GM19099 (cell line): ENCODE data around the gene TSNAXIP1.

Experiments
- POLR2A ChIP-seq: IDR thresholded peaks from 3 replicates; pipeline ENCODE4 v1.6.1; 2011; ENCODE audit warnings: low read depth; ENCODE audit not compliant: insufficient read length; ENCODE audit errors: extremely low read depth

TSNAXIP1 gene

DNA sequence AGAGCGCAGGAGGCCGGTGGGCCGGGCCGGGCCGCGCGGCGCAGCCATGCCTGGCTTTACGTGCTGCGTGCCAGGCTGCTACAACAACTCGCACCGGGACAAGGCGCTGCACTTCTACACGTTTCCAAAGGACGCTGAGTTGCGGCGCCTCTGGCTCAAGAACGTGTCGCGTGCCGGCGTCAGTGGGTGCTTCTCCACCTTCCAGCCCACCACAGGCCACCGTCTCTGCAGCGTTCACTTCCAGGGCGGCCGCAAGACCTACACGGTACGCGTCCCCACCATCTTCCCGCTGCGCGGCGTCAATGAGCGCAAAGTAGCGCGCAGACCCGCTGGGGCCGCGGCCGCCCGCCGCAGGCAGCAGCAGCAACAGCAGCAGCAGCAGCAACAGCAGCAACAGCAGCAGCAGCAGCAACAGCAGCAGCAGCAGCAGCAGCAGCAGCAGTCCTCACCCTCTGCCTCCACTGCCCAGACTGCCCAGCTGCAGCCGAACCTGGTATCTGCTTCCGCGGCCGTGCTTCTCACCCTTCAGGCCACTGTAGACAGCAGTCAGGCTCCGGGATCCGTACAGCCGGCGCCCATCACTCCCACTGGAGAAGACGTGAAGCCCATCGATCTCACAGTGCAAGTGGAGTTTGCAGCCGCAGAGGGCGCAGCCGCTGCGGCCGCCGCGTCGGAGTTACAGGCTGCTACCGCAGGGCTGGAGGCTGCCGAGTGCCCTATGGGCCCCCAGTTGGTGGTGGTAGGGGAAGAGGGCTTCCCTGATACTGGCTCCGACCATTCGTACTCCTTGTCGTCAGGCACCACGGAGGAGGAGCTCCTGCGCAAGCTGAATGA lies 36.0 kb downstream of the TSNAXIP1 start:
- peak; percentile 11 for TF ChIP-seq POLR2A

DNA sequence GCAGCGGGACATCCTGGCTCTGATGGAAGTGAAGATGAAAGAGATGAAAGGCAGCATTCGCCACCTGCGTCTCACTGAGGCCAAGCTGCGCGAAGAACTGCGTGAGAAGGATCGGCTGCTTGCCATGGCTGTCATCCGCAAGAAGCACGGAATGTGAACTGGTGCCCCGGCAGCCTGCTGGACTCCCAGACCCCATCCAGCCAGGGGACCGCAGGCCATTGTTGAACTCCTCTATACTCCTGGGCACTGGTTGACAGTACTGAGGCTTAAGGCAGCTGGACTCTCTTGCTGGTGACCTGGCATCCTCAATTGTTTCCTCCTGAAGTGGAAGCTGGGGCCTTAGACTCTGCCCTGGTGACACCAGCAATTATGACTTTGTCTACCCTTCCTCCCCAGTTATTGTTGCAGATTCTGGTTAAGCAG lies 36.7 kb downstream of the TSNAXIP1 start:
- no peak for TF ChIP-seq POLR2A

GRCh38 chr16:67844497-67844896 lies 37.8 kb downstream of the TSNAXIP1 start:
- TF ChIP-seq POLR2A, result no peak

GRCh38 chr16:67845291-67846062 lies 38.8 kb downstream of the TSNAXIP1 start:
- TF ChIP-seq POLR2A, result no peak

- TF ChIP-seq POLR2A, result no peak
Measured at GRCh38 chr16:67846063-67846319, 39.3 kb downstream of the TSNAXIP1 start.

DNA sequence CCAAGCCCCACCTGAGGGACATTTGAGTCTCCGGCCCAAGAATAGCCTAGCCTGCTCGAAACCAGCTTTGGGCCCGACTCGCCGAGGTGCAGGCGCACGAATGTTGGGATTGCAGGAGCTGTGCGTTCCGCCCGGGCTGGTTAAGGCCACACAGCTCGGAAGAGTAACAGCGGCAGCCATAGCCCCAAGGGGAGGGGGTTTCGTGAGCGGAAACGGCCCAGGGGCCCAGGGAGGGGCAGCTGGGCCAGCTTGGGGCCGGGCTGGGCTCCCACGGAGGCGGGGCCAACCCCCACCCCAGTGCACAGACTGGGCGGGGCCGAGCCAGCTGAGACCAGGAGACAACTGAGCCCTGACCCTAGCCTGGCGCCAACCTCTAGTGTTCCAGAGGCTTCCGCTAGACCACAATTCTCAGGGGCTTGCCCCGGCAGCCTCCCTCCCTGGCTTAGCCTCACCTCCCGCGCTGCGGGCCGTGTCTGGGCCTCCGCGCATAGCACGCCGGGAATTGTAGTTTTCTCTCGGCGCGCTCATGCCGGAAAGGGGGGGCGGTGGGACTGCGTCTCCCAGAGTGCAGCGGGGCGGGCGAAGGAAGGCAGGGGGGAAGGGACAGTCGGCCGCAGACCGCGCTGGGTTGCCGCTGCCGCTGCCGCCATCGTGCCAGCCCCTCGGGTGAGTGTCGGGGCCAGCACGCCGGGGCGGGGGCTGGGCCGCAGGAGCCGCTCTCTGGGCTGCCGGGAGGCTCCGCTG lies 39.8 kb downstream of the TSNAXIP1 start, which contains the start of gene NUTF2:
NUTF2 (plus strand) TSS at position 614 of the 744 bp plus-strand sequence. CDS start 18,198 bp downstream, outside the sequence.
- TF ChIP-seq POLR2A, result peak; percentile 81

DNA sequence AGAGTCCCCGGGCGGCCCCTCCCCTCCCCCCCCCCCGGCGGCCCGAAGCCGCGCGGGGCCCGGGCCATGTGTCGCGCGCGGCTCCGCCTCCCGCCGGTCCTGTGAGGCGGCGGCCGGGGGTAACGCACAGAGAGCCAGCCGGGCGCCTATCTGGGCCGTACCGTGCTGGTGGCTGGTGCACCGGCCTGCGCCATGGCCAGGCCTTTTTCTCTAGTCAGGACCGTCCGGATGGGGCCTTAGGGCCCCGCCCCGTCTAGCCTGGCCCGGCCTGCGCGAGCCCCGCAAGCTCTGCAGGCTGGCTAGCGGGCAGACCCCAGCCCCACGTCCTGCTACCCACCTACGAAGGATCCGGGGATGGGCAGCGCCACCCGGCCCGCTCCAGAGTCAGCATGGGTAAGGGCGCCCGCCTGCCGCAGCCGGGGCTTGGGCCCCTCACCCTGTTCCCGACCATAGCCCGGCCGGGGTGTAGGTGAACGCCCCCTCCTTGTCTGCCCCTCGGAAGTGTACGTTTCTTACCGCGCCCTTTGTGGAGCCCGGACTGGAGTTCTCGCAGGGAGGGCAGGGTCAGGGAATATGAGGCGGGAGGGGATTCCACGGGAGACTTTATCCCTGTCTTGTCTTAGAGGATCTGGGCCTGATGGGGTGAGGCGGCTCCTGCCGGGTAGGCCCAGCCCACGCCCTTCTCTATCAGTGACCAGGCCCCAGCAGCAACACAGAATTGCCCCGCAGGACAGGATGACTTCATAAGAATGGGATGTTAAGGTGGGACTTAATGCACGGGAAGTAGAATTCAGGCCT lies 40.6 kb downstream of the TSNAXIP1 start, which contains the start of gene CENPT:
CENPT (minus strand) TSS at position 630 of the 798 bp plus-strand sequence. CDS start 13,834 bp downstream, outside the sequence.
- TF ChIP-seq POLR2A, result no peak

GRCh38 chr16:67848118-67848517 lies 41.4 kb downstream of the TSNAXIP1 start:
- no peak for TF ChIP-seq POLR2A

GRCh38 chr16:67853670-67854069 lies 47.0 kb downstream of the TSNAXIP1 start:
- TF ChIP-seq POLR2A, result no peak

GRCh38 chr16:67855789-67856188 lies 49.1 kb downstream of the TSNAXIP1 start:
- no peak for TF ChIP-seq POLR2A

DNA sequence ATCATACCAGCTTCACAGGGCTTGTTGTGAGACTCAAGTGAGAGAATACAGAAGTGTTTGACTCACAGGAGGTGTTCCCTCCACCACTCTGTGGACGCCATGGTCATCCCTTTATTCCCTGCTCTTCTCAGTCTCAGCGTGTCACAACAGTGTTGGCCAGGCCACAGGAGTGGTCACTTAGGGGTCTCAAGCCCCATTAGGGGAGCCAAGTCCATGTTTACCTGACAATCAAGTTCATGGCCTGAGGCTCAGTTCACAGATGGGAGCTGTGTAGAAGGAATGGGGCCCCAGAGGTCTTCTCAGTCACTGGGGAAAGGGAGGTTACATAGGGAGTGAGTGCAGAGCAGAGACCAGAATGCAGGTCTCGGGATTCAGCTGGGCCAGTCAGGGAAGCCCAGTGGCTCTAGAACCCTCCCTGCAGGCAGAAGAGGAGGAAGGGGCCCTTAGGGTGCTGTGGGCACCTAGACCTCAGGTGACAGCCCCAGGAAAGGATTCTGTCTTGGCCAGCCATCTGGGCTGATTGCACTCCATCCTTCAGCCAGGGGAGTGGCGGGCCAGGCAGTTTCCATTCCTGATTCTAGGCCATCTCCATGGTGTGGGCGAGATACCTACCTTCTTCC lies 50.3 kb downstream of the TSNAXIP1 start:
- no peak for TF ChIP-seq POLR2A

DNA sequence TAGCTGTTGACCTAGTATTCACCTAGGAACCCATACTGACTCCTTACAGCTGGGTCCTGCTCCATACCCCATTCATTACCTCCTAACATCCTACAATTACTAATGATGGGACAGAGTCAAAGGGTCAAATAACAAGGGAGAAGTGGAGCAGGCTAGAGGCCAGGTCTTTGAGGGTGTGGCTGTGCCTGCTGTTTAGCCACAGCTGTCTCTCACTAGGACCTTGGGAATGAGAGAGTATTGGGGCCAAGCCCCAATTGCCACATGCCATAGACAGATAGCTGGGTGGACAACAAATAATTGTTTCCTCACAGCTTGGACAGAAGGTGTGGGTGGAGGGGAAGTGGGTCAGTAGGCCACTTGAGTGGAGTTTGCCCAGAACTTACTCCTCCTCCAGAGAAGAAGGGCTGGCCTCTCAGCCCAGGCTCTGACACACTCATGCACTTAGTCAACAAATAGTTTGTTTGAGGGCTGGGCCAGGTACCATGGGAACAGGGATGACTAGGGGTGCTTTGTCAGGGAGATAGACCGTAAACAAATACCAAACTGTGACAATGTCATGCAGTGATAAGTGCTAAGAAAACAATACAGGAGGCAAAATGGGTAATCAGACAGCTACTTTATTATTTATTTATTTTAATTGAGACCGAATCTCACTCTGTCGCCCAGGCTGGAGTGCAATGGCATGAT lies 51.0 kb downstream of the TSNAXIP1 start:
- no peak for TF ChIP-seq POLR2A

GRCh38 chr16:67858500-67858899 lies 51.8 kb downstream of the TSNAXIP1 start:
- no peak for TF ChIP-seq POLR2A
